HG03342 (cell line): ENCODE measurements around the gene OCEL1.

Source experiments
- ATAC-seq: cut with Tn5 transposase; IDR thresholded peaks from one replicate; pipeline ENCODE4 v1.9.1; 2021; ENCODE audit warnings: mild to moderate bottlenecking, moderate library complexity; ENCODE audit not compliant: unreplicated experiment

Gene OCEL1

DNA sequence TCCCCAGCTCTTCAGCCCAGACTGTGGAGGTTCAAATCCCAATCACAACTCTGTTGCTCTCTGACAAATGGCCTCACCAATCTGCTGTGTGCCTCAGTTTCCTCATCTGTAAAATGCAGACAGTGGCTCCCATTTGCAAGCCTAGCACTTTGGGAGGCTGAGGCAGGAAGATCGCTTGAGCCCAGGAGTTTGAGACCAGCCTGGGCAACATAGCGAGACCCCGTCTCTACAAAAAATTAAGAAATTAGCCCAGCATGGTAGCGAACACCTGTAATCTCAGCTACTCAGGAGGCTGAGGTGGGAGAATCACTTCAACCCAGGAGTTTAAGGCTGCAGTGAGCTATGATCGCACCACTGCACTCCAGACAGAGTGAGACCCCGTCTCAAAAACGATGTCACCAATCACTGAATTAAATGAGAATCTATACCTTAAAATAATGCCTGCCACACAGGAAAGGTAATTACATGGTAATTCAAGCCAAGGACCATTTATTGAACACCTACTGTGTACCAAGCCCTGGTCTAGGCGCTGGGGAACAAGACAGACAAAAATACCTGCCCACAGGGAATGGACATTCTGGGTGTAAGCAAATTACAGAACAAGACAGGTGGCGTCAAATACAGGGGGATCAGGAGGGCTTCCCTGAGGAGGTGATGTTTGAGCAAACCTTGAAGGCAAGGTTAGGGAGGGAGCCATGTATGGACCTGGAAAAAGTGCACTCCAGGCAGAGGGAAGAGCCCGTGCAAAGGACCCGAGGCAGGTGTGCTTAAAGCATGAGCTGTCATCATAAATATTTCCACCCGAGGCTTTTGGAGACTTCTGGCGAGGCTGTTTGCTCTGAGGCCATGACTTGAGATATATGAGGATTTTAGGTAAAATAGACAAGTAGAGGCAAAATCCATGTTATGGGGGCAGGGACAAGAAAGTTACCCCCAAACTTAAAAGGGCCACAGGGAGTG is 12.0 kb downstream of the OCEL1 start:
- no peak for ATAC-seq

DNA sequence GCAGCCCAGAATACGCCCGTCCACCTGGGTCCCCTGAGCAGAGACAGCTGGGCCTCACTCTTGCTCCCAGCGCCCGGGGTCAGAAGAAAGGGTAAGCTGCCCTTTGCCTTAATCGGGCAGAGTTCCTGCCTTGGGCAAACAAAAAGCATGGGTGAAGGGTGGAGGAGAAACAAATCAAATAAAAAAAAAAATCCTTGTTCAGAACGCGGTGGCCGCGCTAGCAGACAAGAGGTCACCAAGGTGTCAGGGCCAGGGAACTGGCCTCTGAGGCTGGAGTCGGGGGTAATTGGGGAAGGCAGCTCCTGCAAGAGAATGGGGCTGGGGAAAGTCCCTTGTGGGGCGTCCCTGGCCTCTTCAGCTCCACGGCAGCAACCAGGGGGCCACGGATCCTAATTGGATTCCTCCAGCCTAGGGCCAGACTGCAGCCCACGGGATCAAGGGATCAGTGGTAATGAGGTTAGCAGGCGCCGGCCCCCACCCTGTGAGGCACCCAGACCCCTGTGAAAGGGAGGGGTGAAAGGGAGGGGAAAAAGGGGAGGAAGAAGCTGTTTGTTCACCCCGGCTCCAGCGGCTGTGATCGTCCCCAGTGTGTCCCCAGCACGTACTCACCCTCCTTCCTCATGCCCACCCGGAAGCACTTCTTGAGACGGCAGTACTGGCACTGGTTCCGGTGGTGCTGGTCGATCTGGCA is 14.2 kb downstream of the OCEL1 start:
- ATAC-seq = no peak

GRCh38 chr19:17240826-17241399 is 14.9 kb downstream of the OCEL1 start:
- no peak for ATAC-seq

DNA sequence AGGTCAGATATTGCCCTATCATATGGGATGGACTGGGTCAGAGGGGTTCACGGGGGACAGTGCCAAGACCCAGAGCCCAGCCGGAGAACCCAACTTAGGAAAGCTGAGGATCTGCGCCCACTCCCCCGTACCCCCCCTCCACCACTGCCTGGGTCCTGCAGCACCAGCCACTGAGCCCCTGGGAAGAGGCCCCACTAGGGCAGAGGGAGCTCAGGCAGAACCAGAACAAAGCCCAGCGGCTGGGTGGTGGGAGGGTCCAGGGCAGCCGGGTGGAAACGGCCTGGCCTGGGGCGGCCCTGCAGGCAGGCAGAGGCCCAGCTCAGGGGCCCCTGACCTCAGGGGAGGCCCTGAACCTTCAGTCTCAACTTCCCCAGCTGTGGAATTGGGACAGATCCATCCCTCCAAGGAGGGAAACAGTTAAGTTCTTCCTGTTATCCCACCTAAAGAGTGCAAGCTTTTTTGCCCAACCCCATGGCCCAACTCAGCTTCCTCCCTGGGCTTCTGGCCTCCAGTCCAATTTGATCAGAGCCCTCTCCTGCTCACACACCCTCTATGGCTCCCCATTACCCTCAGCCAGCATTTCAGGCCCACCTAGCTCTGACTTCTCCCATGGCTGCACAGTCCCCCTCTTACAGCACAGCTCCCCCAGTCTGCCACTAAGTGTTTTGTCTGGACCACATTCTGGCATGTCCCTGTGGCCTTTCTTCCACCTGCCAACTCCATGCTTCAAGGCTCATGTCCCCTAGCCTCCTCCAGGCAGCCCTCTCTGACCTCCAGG is 16.6 kb downstream of the OCEL1 start:
- ATAC-seq = no peak

DNA sequence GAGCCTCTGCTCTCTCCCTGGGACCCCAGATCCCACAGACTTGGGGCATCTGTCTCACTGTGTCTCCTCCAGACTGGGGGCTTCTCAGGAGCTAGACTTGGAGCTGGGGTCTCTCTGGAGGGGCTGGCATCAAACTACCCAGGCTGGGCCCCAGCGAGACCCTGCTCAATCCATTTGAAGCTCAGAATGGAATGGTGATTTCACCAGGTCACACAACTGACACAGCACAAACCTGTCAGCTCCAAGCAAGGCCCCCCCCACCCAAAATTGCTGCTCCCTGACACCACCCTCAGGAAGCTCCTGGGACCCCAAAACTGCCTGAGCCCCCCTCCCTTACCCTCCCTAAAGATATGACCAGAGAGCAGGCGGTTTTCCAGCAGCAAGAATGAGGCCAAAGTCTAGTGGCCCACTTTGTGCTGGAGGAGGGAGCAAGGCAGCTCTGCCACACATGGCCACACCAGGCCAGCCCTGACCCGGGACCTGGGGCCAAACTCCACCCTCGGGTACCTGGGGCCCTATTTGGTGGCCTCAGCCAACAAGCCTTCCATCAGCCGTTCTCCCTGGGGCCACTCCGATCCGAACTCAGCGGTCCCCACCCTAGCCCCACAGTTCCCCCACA is 17.3 kb downstream of the OCEL1 start:
- no peak for ATAC-seq

DNA sequence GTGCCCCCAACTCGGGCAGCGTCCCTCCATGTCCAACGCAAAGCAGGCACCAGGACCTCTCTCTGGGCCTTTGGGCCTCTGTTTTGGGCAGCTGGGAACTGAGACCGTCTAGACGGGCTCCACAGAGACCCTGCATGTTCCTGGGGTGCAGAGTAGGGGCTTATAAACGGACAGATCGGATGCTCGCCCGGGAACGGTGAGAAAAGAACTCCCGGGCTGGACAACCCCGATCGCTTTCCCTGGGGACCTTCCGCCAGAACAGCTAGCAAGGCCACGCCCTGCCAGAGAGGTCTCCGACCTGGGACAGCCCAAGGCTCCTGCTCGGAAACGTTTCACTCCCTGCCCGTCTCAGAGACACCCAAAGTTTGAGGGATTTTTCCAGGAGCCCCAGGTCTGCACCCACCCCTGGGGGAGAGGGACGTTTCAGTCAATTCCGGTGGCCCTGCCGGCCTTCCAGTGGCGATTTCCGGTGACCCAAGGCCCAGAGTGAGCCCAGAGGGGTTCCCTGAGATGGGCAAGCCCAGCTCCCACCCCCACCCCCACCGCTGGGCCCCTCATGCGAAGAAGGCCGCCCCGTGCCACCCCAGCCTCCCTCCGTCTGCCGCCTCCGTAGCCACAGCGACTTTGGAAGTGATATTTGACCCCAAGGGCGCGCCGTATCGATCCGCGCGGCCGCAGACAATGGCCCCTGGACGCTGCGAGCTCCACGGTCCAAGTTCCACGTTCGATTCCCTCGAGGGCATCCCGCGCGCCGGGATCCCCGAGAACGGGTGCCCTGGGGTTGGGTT is 18.0 kb downstream of the OCEL1 start:
- ATAC-seq = no peak

- ATAC-seq = no peak
Measured at GRCh38 chr19:17244618-17245534, 18.9 kb downstream of the OCEL1 start.

DNA sequence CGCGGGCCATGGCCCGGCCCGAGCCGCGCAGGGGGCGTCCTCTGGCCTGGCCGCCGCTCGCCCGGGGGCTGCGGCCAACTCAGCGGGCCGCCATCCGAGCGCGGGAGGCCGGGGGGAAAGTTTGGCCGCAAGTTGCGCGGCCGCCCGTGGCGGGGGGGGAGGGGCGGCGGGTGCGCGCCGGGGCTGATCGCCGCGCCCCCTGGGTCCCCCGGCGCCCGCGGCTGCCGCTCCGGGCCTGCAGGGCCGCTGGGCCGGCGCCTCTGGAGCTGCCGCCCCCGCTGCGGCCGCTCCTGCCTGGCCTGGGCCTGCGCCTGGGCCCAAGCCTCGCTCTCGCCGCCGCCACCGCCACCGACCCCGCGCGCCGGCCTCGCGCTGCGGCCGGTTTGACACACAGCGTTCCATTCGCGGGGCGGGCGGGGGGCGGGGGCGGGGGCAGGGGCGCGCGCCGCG is 19.5 kb downstream of the OCEL1 start, which contains the start of gene NR2F6:
NR2F6 (minus strand) TSS at position 385 of the 450 bp plus-strand sequence. CDS start 699 bp downstream, outside the sequence.
- ATAC-seq = no peak

GRCh38 chr19:17246681-17247425 is 20.8 kb downstream of the OCEL1 start:
- ATAC-seq = no peak

DNA sequence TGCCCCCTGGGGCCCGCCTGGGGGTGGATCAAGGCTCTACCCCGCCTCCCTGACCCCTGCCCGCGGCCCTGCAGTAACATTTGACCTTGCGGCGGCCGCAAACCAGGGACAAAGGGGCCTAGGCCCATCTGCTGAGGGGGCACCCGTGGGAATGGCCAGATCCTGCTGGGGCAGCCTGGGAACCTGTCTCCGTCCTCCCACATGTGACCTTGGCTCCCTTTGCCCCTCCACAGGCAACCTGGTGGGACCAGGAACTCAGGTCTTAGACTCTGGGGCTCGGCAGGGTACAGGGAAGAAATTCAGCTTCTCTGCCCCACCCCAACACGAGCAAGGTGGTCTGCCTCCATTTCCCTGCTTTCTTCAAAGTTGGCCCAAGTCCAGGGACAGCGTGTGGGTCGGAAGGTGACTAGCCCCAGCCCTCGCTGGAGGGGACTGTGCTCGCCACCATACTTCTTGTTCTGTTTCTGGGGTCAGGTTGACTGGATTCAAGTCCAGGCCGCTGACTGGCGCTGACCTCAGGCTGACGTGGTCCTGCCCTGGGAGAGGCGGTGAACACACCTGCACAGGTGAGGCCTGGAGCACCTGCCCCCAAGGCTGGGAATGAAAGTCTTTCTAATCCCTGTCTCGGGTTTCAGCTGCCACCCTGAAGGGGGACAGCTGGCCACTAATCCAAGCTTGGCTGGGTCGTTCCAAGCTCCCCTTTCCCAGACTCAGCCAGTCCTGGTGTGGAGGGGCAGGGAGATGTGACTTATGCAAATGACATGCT is 22.2 kb downstream of the OCEL1 start:
- ATAC-seq = no peak

GRCh38 chr19:17249887-17250548 is 24.0 kb downstream of the OCEL1 start:
- no peak for ATAC-seq

GRCh38 chr19:17254636-17255035 is 28.6 kb downstream of the OCEL1 start:
- ATAC-seq = no peak

DNA sequence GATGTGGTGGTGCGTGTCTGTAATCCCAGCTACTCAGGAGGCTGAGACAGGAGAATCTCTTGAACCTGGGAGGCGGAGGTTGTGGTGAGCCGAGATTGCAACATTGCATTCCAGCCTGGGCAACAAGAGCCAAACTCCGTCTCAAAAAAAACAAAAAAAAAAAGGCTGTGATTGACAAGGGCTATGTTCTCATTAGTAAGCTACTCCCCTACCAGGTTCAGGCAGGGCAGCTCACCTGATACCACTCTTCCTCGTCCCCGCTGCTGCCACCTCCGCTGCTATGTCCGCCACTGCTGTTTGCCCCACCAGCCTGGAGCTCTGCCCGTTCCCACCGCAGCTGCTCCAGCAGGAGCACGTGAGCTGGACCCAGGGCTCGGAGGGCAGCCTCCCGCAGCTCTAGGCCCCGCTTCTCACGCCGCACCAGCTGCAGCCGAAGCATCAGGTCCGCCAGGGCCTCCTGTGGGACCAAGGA is 29.2 kb downstream of the OCEL1 start:
- no peak for ATAC-seq

DNA sequence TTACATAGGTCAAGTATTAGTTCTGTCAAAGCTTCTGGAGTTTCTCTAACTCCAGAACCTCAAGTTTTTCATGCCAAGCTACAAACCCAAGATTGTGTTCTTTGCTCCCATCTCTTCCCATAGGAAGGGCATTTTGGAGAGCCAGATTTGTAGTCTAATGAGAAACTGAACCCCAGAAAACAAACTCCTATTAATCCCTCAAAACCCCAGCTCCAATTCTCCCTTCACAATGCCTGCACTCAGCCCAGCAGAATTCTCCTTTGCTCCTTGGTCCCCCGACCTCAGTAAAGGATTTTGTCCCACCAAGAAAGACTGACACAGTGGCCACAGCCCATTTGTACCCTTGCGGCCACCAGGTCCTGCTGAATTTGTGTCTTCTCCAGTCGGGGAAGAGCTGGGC is 30.1 kb downstream of the OCEL1 start:
- ATAC-seq = no peak

DNA sequence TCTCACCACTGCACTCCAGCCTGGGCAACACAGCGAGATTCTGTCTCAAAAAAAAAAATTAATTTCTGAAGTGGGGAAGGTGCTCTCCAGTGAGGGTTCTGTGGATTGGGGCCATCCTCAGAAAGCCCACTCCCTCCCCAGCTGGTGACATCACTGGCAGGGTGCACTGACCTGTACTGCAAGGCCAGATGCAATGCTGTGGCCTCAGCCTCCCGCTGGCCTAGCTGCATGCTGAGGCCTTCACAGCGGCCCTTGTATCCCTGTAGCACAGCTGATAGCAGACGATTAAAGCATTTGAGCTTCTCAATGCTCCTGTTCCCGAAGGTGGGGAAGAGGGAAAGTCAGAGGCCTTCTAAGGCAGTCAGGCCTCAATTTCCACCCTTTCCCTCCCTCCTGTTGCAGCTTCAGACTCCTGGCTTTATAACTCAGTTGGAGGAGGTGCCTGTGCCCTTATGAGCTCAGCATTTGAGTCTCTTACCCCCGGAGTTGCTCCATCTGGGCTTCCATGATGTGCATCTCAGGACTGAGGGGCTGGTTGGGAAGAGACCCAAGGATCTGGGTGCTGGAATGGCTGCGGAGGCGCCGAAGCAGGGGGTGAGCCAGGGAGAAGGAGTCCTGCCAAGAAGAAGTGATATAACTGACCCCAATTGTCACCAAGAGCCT is 33.2 kb downstream of the OCEL1 start:
- no peak for ATAC-seq

DNA sequence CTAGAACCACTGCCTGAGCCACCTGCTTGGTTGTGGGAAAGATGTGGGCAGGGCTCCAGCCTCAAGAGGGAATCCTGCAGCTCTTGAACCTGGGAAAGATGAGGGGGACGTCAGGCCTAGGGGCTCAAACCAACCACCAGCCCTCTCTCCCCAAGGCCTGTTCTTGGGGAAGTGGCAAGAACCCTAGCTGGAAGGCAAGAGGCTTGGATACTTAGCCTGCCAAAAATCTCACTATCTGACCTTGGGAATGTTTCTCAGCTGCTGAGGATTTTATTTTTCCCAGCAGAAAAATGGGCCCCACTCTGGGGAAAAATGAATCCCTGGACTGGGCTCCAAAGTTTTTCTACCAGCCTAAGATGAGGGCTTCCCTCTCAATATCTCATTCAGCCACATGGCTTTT is 33.9 kb downstream of the OCEL1 start:
- ATAC-seq = no peak
